GM18858 (cell line): Measurements from ENCODE around the gene ATP8A2.

ENCODE experiments used
- ATAC-seq: cut with Tn5 transposase; IDR thresholded peaks from one replicate; pipeline ENCODE4 v1.9.1; 2021; ENCODE audit not compliant: unreplicated experiment

Gene ATP8A2

GRCh38 chr13:25874064-25874737 lies 502.4 kb downstream of the ATP8A2 start:
- ATAC-seq, result no peak

GRCh38 chr13:25874907-25875306 lies 503.1 kb downstream of the ATP8A2 start:
- no peak for ATAC-seq

GRCh38 chr13:25876247-25876646 lies 504.5 kb downstream of the ATP8A2 start:
- ATAC-seq, result no peak

GRCh38 chr13:25879466-25879865 lies 507.7 kb downstream of the ATP8A2 start:
- no peak for ATAC-seq

GRCh38 chr13:25881136-25881926 lies 509.6 kb downstream of the ATP8A2 start:
- no peak for ATAC-seq

- no peak for ATAC-seq
Observed at GRCh38 chr13:25881971-25882451, 510.2 kb downstream of the ATP8A2 start.

GRCh38 chr13:25882466-25883357 lies 510.9 kb downstream of the ATP8A2 start:
- ATAC-seq, result no peak

- ATAC-seq, result no peak
Observed at GRCh38 chr13:25885418-25885817, 513.6 kb downstream of the ATP8A2 start.

GRCh38 chr13:25886438-25887214 lies 514.9 kb downstream of the ATP8A2 start:
- no peak for ATAC-seq

GRCh38 chr13:25887962-25888655 lies 516.3 kb downstream of the ATP8A2 start:
- ATAC-seq, result no peak

- ATAC-seq, result no peak
Observed at GRCh38 chr13:25890671-25891212, 519.0 kb downstream of the ATP8A2 start.

- no peak for ATAC-seq
Observed at GRCh38 chr13:25898991-25899390, 527.2 kb downstream of the ATP8A2 start.

- no peak for ATAC-seq
Observed at GRCh38 chr13:25899464-25899863, 527.7 kb downstream of the ATP8A2 start.

- no peak for ATAC-seq
Observed at GRCh38 chr13:25899952-25900351, 528.2 kb downstream of the ATP8A2 start.

- ATAC-seq, result peak; percentile 99
Observed at GRCh38 chr13:25901460-25902376, 529.9 kb downstream of the ATP8A2 start.

- no peak for ATAC-seq
Observed at GRCh38 chr13:25902455-25902854, 530.7 kb downstream of the ATP8A2 start.

- no peak for ATAC-seq
Observed at GRCh38 chr13:25902891-25903341, 531.1 kb downstream of the ATP8A2 start.

GRCh38 chr13:25904830-25905229 lies 533.1 kb downstream of the ATP8A2 start:
- no peak for ATAC-seq
